IPS-15b (cell line): ENCODE results near the gene BCL7C.
A peak's percentile ranks its signal among the peaks of the same experiment; 100 is the strongest.

ENCODE experiments used
- H3K27me3 ChIP-seq: one replicate; pipeline ENCODE4 v1.6.1; 2013; ENCODE audit warnings: low read length; ENCODE audit not compliant: control insufficient read depth, insufficient read depth
- H3K36me3 ChIP-seq: one replicate; pipeline ENCODE4 v1.6.1; 2013; ENCODE audit warnings: low read length; ENCODE audit not compliant: control insufficient read depth, insufficient read depth
- H3K4me1 ChIP-seq: one replicate; pipeline ENCODE4 v1.6.1; 2013; ENCODE audit warnings: mild to moderate bottlenecking, low read length; ENCODE audit not compliant: control insufficient read depth, insufficient read depth
- H3K4me3 ChIP-seq: one replicate; pipeline ENCODE4 v1.5.1; 2013; ENCODE audit warnings: low read depth, low read length
- H3K9ac ChIP-seq: one replicate; pipeline ENCODE4 v1.6.1; 2013; ENCODE audit warnings: low read depth, mild to moderate bottlenecking, low read length
- H3K9me3 ChIP-seq: one replicate; pipeline ENCODE4 v1.6.1; 2013; ENCODE audit warnings: mild to moderate bottlenecking, low read length; ENCODE audit not compliant: control insufficient read depth, insufficient read depth

BCL7C gene

GRCh38 chr16:30888856-30889499 is 4.9 kb downstream of the BCL7C start:
- no peaks in the 10 kb centered on the region for H3K36me3 ChIP-seq

GRCh38 chr16:30887927-30888326 is 6.0 kb downstream of the BCL7C start:
- H3K36me3 ChIP-seq, result no peaks in the 10 kb centered on the region
- no peaks in the 10 kb centered on the region for H3K4me1 ChIP-seq
- H3K9me3 ChIP-seq, result no peaks in the 10 kb centered on the region
- H3K4me3 ChIP-seq, result no peak overlapping the region
- no peaks in the 10 kb centered on the region for H3K27me3 ChIP-seq
- no peak overlapping the region for H3K9ac ChIP-seq

More at GRCh38 chr16:30888856-30889499, 4.9 kb downstream of the BCL7C start:
- Histone ChIP-seq H3K27me3 (no peaks in the 10 kb centered on the region), H3K9ac (no peak overlapping the region), H3K4me3 (no peak overlapping the region), H3K4me1 (no peaks in the 10 kb centered on the region), H3K9me3 (no peaks in the 10 kb centered on the region)

DNA sequence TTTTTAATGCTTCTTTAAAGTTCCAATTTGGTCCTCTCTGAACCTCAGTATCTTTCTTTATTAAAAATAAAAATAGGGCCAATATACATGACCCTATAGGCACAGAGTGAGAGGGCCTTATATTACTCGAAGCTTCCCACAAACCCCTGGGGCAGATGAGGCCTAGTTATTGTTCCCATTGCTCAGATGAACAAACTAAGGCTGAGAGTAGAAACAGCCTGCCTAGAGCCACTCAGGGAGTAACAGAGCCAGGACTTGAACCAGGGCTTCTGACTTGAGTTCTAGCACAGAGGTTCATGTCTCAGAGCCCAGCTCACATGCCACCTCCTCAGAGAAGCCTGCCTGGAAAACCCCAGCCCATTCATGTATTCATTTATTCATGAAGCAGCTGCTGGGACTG is 7.7 kb downstream of the BCL7C start:
- Histone ChIP-seq H3K9ac (no peak overlapping the region), H3K27me3 (no peaks in the 10 kb centered on the region), H3K4me3 (no peak overlapping the region), H3K36me3 (no peaks in the 10 kb centered on the region), H3K4me1 (no peaks in the 10 kb centered on the region), H3K9me3 (no peaks in the 10 kb centered on the region)

DNA sequence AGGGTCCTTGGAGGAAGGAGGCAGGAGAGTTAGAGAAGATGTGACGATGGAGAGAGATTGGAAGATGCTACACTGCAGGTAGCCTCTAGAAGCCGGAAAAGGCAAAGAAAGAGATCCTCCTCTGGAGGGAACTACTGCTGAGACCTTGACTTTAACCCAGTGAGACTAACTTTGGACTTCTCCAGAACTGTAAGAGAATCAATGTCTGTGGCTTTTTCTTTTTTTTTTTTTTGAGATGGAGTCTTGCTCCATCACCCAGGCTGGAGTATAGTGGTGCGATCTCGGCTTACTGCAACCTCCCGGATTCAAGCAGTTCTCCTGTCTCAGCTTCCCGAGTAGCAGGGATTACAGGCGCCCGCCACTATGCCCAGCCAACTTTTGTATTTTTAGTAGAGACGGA is 8.7 kb downstream of the BCL7C start:
- H3K4me1 ChIP-seq, result no peaks in the 10 kb centered on the region
- no peak overlapping the region for H3K9ac ChIP-seq
- H3K36me3 ChIP-seq, result no peaks in the 10 kb centered on the region
- no peaks in the 10 kb centered on the region for H3K9me3 ChIP-seq
- H3K4me3 ChIP-seq, result no peak overlapping the region
- no peaks in the 10 kb centered on the region for H3K27me3 ChIP-seq

- H3K36me3 ChIP-seq, result no peaks in the 10 kb centered on the region
- H3K4me1 ChIP-seq, result no peaks in the 10 kb centered on the region
- H3K4me3 ChIP-seq, result no peak overlapping the region
- no peak overlapping the region for H3K9ac ChIP-seq
- H3K27me3 ChIP-seq, result no peaks in the 10 kb centered on the region
- no peaks in the 10 kb centered on the region for H3K9me3 ChIP-seq
Observed at GRCh38 chr16:30884760-30885159, 9.1 kb downstream of the BCL7C start.

GRCh38 chr16:30882429-30883310 is 11.2 kb downstream of the BCL7C start:
- no peak overlapping the region for H3K4me3 ChIP-seq
- no peaks in the 10 kb centered on the region for H3K9me3 ChIP-seq
- no peaks in the 10 kb centered on the region for H3K36me3 ChIP-seq
- H3K27me3 ChIP-seq, result no peaks in the 10 kb centered on the region
- H3K9ac ChIP-seq, result no peak overlapping the region
- no peaks in the 10 kb centered on the region for H3K4me1 ChIP-seq

DNA sequence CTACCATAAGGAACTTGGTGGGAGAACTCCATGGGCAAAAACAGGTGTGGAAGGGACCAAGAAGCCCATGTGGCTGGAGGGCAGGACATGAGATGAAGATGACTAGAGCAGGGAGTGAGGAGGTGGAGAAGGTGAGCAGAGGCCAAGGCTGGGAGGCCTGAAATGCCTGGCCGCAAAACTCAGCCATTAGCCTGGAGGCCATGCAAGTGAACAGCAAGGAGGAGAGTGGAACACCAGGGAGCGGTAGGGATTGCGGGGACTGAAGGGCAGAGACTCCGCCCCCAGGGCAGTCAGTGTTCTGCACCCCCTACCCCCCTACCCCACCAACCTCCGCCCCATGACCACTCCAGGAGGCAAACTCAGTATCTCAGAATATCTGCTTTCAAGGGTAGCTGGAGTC is 17.0 kb downstream of the BCL7C start:
- Histone ChIP-seq H3K36me3 (no peaks in the 10 kb centered on the region), H3K4me1 (peaks cover 5% of the 10 kb centered on the region), H3K9me3 (no peaks in the 10 kb centered on the region), H3K9ac (no peak overlapping the region), H3K27me3 (peaks cover 26% of the 10 kb centered on the region), H3K4me3 (peak overlapping the region; percentile 88)

GRCh38 chr16:30875871-30876801 is 17.7 kb downstream of the BCL7C start:
- H3K36me3 ChIP-seq, result no peaks in the 10 kb centered on the region
- H3K4me3 ChIP-seq, result peak overlapping the region; percentile 88
- peaks cover 31% of the 10 kb centered on the region for H3K27me3 ChIP-seq
- H3K9me3 ChIP-seq, result no peaks in the 10 kb centered on the region
- peak overlapping the region; percentile 97 for H3K9ac ChIP-seq
- H3K4me1 ChIP-seq, result peaks cover 5% of the 10 kb centered on the region

GRCh38 chr16:30874821-30875717 is 18.8 kb downstream of the BCL7C start:
- Histone ChIP-seq H3K9me3 (no peaks in the 10 kb centered on the region), H3K9ac (peak overlapping the region; percentile 97), H3K36me3 (no peaks in the 10 kb centered on the region), H3K4me3 (peak overlapping the region; percentile 88), H3K4me1 (peaks cover 5% of the 10 kb centered on the region), H3K27me3 (peaks cover 37% of the 10 kb centered on the region)

GRCh38 chr16:30874244-30874820 is 19.5 kb downstream of the BCL7C start:
- H3K9ac ChIP-seq, result peak overlapping the region; percentile 79
- peaks cover 37% of the 10 kb centered on the region for H3K27me3 ChIP-seq
- no peaks in the 10 kb centered on the region for H3K9me3 ChIP-seq
- peak overlapping the region; percentile 88 for H3K4me3 ChIP-seq
- peaks cover 5% of the 10 kb centered on the region for H3K4me1 ChIP-seq
- H3K36me3 ChIP-seq, result no peaks in the 10 kb centered on the region
